AG09309 (cell line): ENCODE data around the gene ARHGEF12.

Experiments
- DNase-seq: peaks from one replicate; pipeline ENCODE4 v3.0.0-alpha.2; 2010; ENCODE audit warnings: low read depth
- H3K4me3 ChIP-seq: 2 replicates; pipeline ENCODE4 v1.5.1; 2011; ENCODE audit warnings: mild to moderate bottlenecking, low read depth, low read length, moderate library complexity; ENCODE audit not compliant: control insufficient read depth
- CTCF ChIP-seq: IDR thresholded peaks from 2 replicates; pipeline ENCODE4 v1.5.1; 2011; ENCODE audit warnings: mild to moderate bottlenecking, low read depth, low read length, inconsistent platforms; ENCODE audit not compliant: insufficient read depth, control insufficient read depth; ENCODE audit errors: missing control alignments

Gene ARHGEF12

GRCh38 chr11:120388261-120388660, 52.0 kb downstream of the ARHGEF12 start:
- no peak for TF ChIP-seq CTCF
- no peak overlapping the region for H3K4me3 ChIP-seq
- DNase-seq = no peak

GRCh38 chr11:120389693-120390584, 53.7 kb downstream of the ARHGEF12 start:
- TF ChIP-seq CTCF = no peak
- no peak overlapping the region for H3K4me3 ChIP-seq
- DNase-seq = no peak

GRCh38 chr11:120390585-120390922, 54.3 kb downstream of the ARHGEF12 start:
- DNase-seq = no peak
- no peak for TF ChIP-seq CTCF
- no peak overlapping the region for H3K4me3 ChIP-seq

GRCh38 chr11:120391292-120391691, 55.1 kb downstream of the ARHGEF12 start:
- no peak for TF ChIP-seq CTCF
- no peak overlapping the region for H3K4me3 ChIP-seq
- no peak for DNase-seq

GRCh38 chr11:120391854-120392253, 55.6 kb downstream of the ARHGEF12 start:
- no peak overlapping the region for H3K4me3 ChIP-seq
- no peak for DNase-seq
- TF ChIP-seq CTCF = no peak

GRCh38 chr11:120392314-120392713, 56.1 kb downstream of the ARHGEF12 start:
- TF ChIP-seq CTCF = no peak
- H3K4me3 ChIP-seq = no peak overlapping the region
- no peak for DNase-seq

GRCh38 chr11:120392793-120393192, 56.6 kb downstream of the ARHGEF12 start:
- no peak for DNase-seq
- TF ChIP-seq CTCF = no peak
- no peak overlapping the region for H3K4me3 ChIP-seq
